ENCODE data around the gene RHEX.

DNA sequence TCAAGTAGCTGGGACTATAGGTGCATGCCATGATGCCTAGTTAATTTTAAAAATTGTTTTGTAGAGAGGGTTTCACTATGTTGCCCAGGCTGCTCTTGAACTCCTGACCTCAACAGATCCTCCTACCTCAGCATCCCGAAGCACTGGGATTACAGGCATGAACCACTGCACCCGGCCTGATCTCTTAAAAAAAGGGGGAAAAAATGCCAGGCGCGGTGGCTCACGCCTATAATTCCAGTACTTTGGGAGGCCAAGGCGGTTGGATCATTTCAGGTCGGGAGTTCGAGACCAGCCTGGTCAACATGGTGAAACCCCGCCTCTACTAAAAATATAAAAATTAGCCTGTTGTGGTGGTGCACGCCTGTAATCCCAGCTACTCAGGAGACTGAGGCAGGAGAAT, 51.0 kb downstream of the RHEX start:
- TF ChIP-seq, protein P1, sequence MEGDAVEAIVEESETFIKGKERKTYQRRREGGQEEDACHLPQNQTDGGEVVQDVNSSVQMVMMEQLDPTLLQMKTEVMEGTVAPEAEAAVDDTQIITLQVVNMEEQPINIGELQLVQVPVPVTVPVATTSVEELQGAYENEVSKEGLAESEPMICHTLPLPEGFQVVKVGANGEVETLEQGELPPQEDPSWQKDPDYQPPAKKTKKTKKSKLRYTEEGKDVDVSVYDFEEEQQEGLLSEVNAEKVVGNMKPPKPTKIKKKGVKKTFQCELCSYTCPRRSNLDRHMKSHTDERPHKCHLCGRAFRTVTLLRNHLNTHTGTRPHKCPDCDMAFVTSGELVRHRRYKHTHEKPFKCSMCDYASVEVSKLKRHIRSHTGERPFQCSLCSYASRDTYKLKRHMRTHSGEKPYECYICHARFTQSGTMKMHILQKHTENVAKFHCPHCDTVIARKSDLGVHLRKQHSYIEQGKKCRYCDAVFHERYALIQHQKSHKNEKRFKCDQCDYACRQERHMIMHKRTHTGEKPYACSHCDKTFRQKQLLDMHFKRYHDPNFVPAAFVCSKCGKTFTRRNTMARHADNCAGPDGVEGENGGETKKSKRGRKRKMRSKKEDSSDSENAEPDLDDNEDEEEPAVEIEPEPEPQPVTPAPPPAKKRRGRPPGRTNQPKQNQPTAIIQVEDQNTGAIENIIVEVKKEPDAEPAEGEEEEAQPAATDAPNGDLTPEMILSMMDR (IDR thresholded peaks at IDR 0.05), result no peak
- no peak for TF ChIP-seq POLR2A (IDR thresholded peaks at IDR 0.05)

Data from heart left ventricle (tissue), 13 donors.